ENCODE results near the gene OR14A16.

OR14A16 gene

GRCh38 chr1:247824023-247824422, at the start of gene OR14A16:
TSS of gene OR14A16 (minus strand) at chr1:247824119. CDS start at chr1:247815729, 8,390 bp downstream.
- DNase-seq = no peak

- DNase-seq = no peak
Measured at GRCh38 chr1:247865416-247865815, 41.5 kb upstream of the OR14A16 start.

GRCh38 chr1:247864644-247865043, 40.7 kb upstream of the OR14A16 start:
- DNase-seq = no peak

- DNase-seq = no peak
Measured at GRCh38 chr1:247862756-247863155, 38.8 kb upstream of the OR14A16 start.

- no peak for DNase-seq
Measured at GRCh38 chr1:247857985-247858619, 34.2 kb upstream of the OR14A16 start.

GRCh38 chr1:247857069-247857984, 33.4 kb upstream of the OR14A16 start, which contains the start of gene TRIM58:
TSS of gene TRIM58 (plus strand) at chr1:247857187. CDS start at chr1:247857247, 60 bp downstream.
- no peak for DNase-seq

GRCh38 chr1:247855911-247856310, 32.0 kb upstream of the OR14A16 start:
- no peak for DNase-seq

GRCh38 chr1:247854899-247855545, 31.1 kb upstream of the OR14A16 start:
- no peak for DNase-seq

- no peak for DNase-seq
Measured at GRCh38 chr1:247849616-247850015, 25.7 kb upstream of the OR14A16 start.

GRCh38 chr1:247848346-247848745, 24.4 kb upstream of the OR14A16 start:
- DNase-seq = no peak

GRCh38 chr1:247845693-247846017, 21.7 kb upstream of the OR14A16 start:
- no peak for DNase-seq

GRCh38 chr1:247845011-247845692, 21.2 kb upstream of the OR14A16 start:
- no peak for DNase-seq

- no peak for DNase-seq
Measured at GRCh38 chr1:247843411-247843810, 19.5 kb upstream of the OR14A16 start.

- no peak for DNase-seq
Measured at GRCh38 chr1:247841796-247842195, 17.9 kb upstream of the OR14A16 start, which contains the start of gene OR11L1. TSS of gene OR11L1 (minus strand) at chr1:247841896. CDS start at chr1:247841896, 0 bp downstream.

GRCh38 chr1:247840818-247841217, 16.9 kb upstream of the OR14A16 start:
- no peak for DNase-seq

GRCh38 chr1:247833601-247834000, 9.7 kb upstream of the OR14A16 start:
- DNase-seq = no peak

GRCh38 chr1:247829656-247830055, 5.7 kb upstream of the OR14A16 start:
- no peak for DNase-seq

GRCh38 chr1:247825362-247825761, 1.4 kb upstream of the OR14A16 start:
- DNase-seq = no peak

- DNase-seq = no peak
Measured at GRCh38 chr1:247822060-247822459, 1.9 kb downstream of the OR14A16 start.

- DNase-seq = no peak
Measured at GRCh38 chr1:247812637-247813036, 11.3 kb downstream of the OR14A16 start.

GRCh38 chr1:247797518-247797917, 26.4 kb downstream of the OR14A16 start:
- DNase-seq = no peak

GRCh38 chr1:247769603-247770002, 54.3 kb downstream of the OR14A16 start:
- no peak for DNase-seq

All from NCI-H524 treated with DMSO at 0.1 percent for 48 hours (cell line).